Measurements from ENCODE around the gene LRRN2. TPM values are rescaled to one million over a fixed set of nuclear protein-coding genes. Genes with fewer than 3 reads are reported as not detected.
A peak's percentile ranks its signal among the peaks of the same experiment; 100 is the strongest.

LRRN2 gene
- total and polyA plus RNA-seq, 2 of the 8 experiments (the other 6 are each of a cell fraction or from before 2014, with no cell fraction given) = 1.8 to 2.3 TPM

- no peak overlapping the region for H4K8ac ChIP-seq (ENCODE audit: extremely low read depth, insufficient read depth, low read length)
- no peak overlapping the region for H2BK20ac ChIP-seq (ENCODE audit: low read length)
- peaks cover 31 to 43% (median 32%) of the 10 kb centered on the region in 4 experiments for H3K4me1 ChIP-seq (replicated peaks in 1 of 4; ENCODE audit: control insufficient read depth in 3 of 4, insufficient read depth in 4 of 4, low read length in 3 of 4)
- no peak overlapping the region for H3K14ac ChIP-seq (ENCODE audit: insufficient read length)
- H3K9ac ChIP-seq (replicated peaks in 1 of 4; ENCODE audit: extremely low read depth in 1 of 4, low read depth in 3 of 4, low read length in 3 of 4) = no peak overlapping the region; a peak in 2 of 7 replicates
- H3K23ac ChIP-seq (ENCODE audit: insufficient read length) = no peak overlapping the region
- H2BK12ac ChIP-seq (ENCODE audit: low read depth, low read length) = no peak overlapping the region
- no peaks in the 10 kb centered on the region for H3K36me3 ChIP-seq (ENCODE audit: control insufficient read depth in 2 of 4, insufficient read depth in 4 of 4, low read length in 3 of 4)
- no peak overlapping the region for H3K18ac ChIP-seq (ENCODE audit: extremely low read depth, low read length)
- peak in 1 of 2 experiments; percentile 69 for DNase-seq (ENCODE audit: low read depth in 1 of 2, low spot score in 2 of 2)
- no peak overlapping the region for H2AFZ ChIP-seq (ENCODE audit: low read length)
- peak overlapping the region in 1 of 4 experiments; percentile 10; a peak in 3 of 8 replicates for H3K4me3 ChIP-seq (ENCODE audit: extremely low read depth in 1 of 4, insufficient read depth in 2 of 4, low read depth in 3 of 4, low read length in 4 of 4)
- FAIRE-seq = peak; percentile 82
- H4K5ac ChIP-seq (ENCODE audit: insufficient read length, low read depth, low read length) = no peak overlapping the region
- no peak overlapping the region for H3K56ac ChIP-seq (replicated peaks; ENCODE audit: insufficient read length, low read depth, low read length)
- H2BK15ac ChIP-seq (ENCODE audit: low read length) = no peak overlapping the region
- CTCF ChIA-PET (ENCODE audit: partially characterized antibody) = interaction anchor here (0.5 to 7.4 kb wide), 12 partner anchors 13 to 141 kb away, joined by 3 to 53 read pairs (median 4); no protein-coding TSS in a partner anchor
- H3K4ac ChIP-seq (replicated peaks; ENCODE audit: insufficient read length, low read depth, low read length) = no peak overlapping the region
- no peak overlapping the region for H4K91ac ChIP-seq (replicated peaks; ENCODE audit: insufficient read length, low read length)
- peaks cover 8 to 23% of the 10 kb centered on the region in 2 experiments for H4K20me1 ChIP-seq (replicated peaks in 1 of 2; ENCODE audit: control insufficient read depth in 1 of 2, insufficient read depth in 2 of 2, low read length in 2 of 2)
- H3K23me2 ChIP-seq (ENCODE audit: low read depth, low read length) = peaks cover 2% of the 10 kb centered on the region; the same call in 1 of the 2 replicates
- no peak overlapping the region for H2AK5ac ChIP-seq (ENCODE audit: low read depth, low read length)
- POLR2A ChIA-PET (ENCODE audit: partially characterized antibody) = interaction anchor here (0.9 to 1.3 kb wide), 2 partner anchors 14 to 17 kb away, joined by 3 read pairs; no protein-coding TSS in a partner anchor
- H3K27ac ChIP-seq (ENCODE audit: low read depth, low read length) = no peak overlapping the region
- H3K27me3 ChIP-seq (replicated peaks in 1 of 4; ENCODE audit: control insufficient read depth in 3 of 4, extremely low read depth in 1 of 4, insufficient read depth in 3 of 4, low read length in 3 of 4) = peaks cover 22 to 55% (median 47%) of the 10 kb centered on the region in 4 experiments
- H3K79me1 ChIP-seq (ENCODE audit: low read depth, low read length) = no peaks in the 10 kb centered on the region
- H2BK120ac ChIP-seq (replicated peaks; ENCODE audit: low read depth, low read length) = no peak overlapping the region
- H3K9me3 ChIP-seq (ENCODE audit: insufficient read depth in 2 of 2, low read depth in 1 of 2, low read length in 1 of 2) = no peaks in the 10 kb centered on the region
- WGBS, 2 experiments (ENCODE audit: extremely low coverage in 1 of 2, insufficient coverage in 1 of 2, insufficient read length in 1 of 2, insufficient replicate concordance in 2 of 2, low coverage in 1 of 2, low lambda C conversion rate in 2 of 2, missing lambda C conversion rate in 1 of 2) = 26% methylated on average over 11 of the region's 11 CpGs; no CpG with 5 or more reads in 1 of the 2 experiments
- no peaks in the 10 kb centered on the region for H3K79me2 ChIP-seq (ENCODE audit: control insufficient read depth in 1 of 2, insufficient read depth in 2 of 2, low read length in 2 of 2)
- H2BK5ac ChIP-seq (ENCODE audit: low read depth, low read length) = no peak overlapping the region
- H3K4me2 ChIP-seq (ENCODE audit: insufficient read depth in 1 of 2, low read depth in 2 of 2, low read length in 2 of 2) = peak overlapping the region; percentile 3 to 43; a peak in 2 of 4 replicates
- TF ChIP-seq POLR2AphosphoS5 (IDR thresholded peaks at IDR 0.05; ENCODE audit: low read depth, low read length) = no peak
- TF ChIP-seq SIN3A (conservative IDR thresholded peaks at IDR 0.05 in 1 of 2, IDR thresholded peaks at IDR 0.05 in 1 of 2; ENCODE audit: low read depth in 1 of 2, low read length in 2 of 2) = 0 out of 4 replicates have a peak, but pooled peaks of 1 of the 2 experiments have one; percentile 11
- no peak for TF ChIP-seq CTCF (IDR thresholded peaks at IDR 0.05; ENCODE audit: control extremely low read depth in 1 of 3, insufficient read depth in 1 of 3, low read depth in 1 of 3, low read length in 3 of 3)
- peak; percentile 7; the same call in 1 of the 2 replicates for TF ChIP-seq RFX5 (IDR thresholded peaks at IDR 0.05; ENCODE audit: borderline replicate concordance, low read depth, low read length)
- TF ChIP-seq YY1 (IDR thresholded peaks at IDR 0.05; ENCODE audit: low read depth, low read length) = 0 out of 2 replicates have a peak, but pooled peaks have one; percentile 18
- peak; percentile 33 for TF ChIP-seq SAP30 (IDR thresholded peaks at IDR 0.05; ENCODE audit: insufficient read depth, insufficient replicate concordance, low read length)
- TF ChIP-seq SUZ12 (IDR thresholded peaks at IDR 0.05; ENCODE audit: low read length) = no peak
- 0 out of 2 replicates have a peak, but pooled peaks have one; percentile 21 for TF ChIP-seq SP1 (IDR thresholded peaks at IDR 0.05; ENCODE audit: low read depth, low read length)
- TF ChIP-seq TCF12 (IDR thresholded peaks at IDR 0.05; ENCODE audit: low read depth, low read length) = peak; percentile 72; the same call in 1 of the 2 replicates
Measured at GRCh38 chr1:204706838-204707509, 21.4 kb upstream of the LRRN2 start.
